MM.1S (cell line): ENCODE measurements around the gene RPS19BP1.

ENCODE experiments used
- DNase-seq: peaks from one replicate; pipeline ENCODE4 v3.0.0-alpha.2; 2015
- H2AFZ ChIP-seq: fragments of 300-600 bp; sonication (generic); 2 replicates; pipeline ENCODE4 v1.6.0; 2016; ENCODE audit warnings: antibody characterized with exemption, low read length
- H3F3A ChIP-seq: fragments of 300-600 bp; sonication (generic); 2 replicates; pipeline ENCODE4 v1.6.1; 2016; ENCODE audit warnings: mild to moderate bottlenecking, antibody characterized with exemption, low read length, moderate library complexity, mixed read lengths; ENCODE audit not compliant: insufficient read depth
- H3K27ac ChIP-seq: fragments of 300-600 bp; sonication (generic); 2 replicates; pipeline ENCODE4 v1.5.1; 2016; ENCODE audit warnings: mild to moderate bottlenecking, low read length
- H3K27me3 ChIP-seq: fragments of 300-600 bp; sonication (generic); replicated peaks from 2 replicates; pipeline ENCODE4 v1.6.0; 2016; ENCODE audit warnings: low read length; ENCODE audit not compliant: insufficient read depth
- H3K36me3 ChIP-seq: fragments of 300-600 bp; sonication (generic); replicated peaks from 2 replicates; pipeline ENCODE4 v1.6.1; 2016; ENCODE audit warnings: mild to moderate bottlenecking, low read length, mixed read lengths; ENCODE audit not compliant: insufficient read depth
- H3K4me1 ChIP-seq: fragments of 300-600 bp; sonication (generic); 2 replicates; pipeline ENCODE4 v1.6.1; 2016; ENCODE audit warnings: low read length, mixed read lengths
- H3K4me2 ChIP-seq: fragments of 300-600 bp; sonication (generic); 2 replicates; pipeline ENCODE4 v1.6.0; 2016; ENCODE audit warnings: low read depth, low read length
- H3K4me3 ChIP-seq: fragments of 300-600 bp; sonication (generic); 2 replicates; pipeline ENCODE4 v1.5.1; 2016; ENCODE audit warnings: low read length, mixed read lengths
- H3K79me2 ChIP-seq: fragments of 300-600 bp; sonication (generic); 2 replicates; pipeline ENCODE4 v1.6.1; 2016; ENCODE audit warnings: mixed run types, low read length, mixed read lengths
- H3K9ac ChIP-seq: fragments of 300-600 bp; sonication (generic); 2 replicates; pipeline ENCODE4 v1.6.1; 2016; ENCODE audit warnings: low read length, mixed read lengths
- H3K9me2 ChIP-seq: fragments of 300-600 bp; sonication (generic); replicated peaks from 2 replicates; pipeline ENCODE4 v1.6.1; 2016; ENCODE audit warnings: mild to moderate bottlenecking, low read length, mixed read lengths; ENCODE audit not compliant: insufficient read depth
- H3K9me3 ChIP-seq: fragments of 300-600 bp; sonication (generic); replicated peaks from 2 replicates; pipeline ENCODE4 v1.6.1; 2016; ENCODE audit warnings: mild to moderate bottlenecking, low read length, mixed read lengths; ENCODE audit not compliant: insufficient read depth
- H4K20me1 ChIP-seq: fragments of 300-600 bp; sonication (generic); 2 replicates; pipeline ENCODE4 v1.6.1; 2016; ENCODE audit warnings: mild to moderate bottlenecking, low read length, moderate library complexity, mixed read lengths; ENCODE audit not compliant: insufficient read depth
- CTCF ChIP-seq: fragments of 300-600 bp; sonication (generic); IDR thresholded peaks from 2 replicates; pipeline ENCODE4 v1.5.1; 2016; ENCODE audit warnings: antibody characterized with exemption, low read length, mixed read lengths
- EZH2 ChIP-seq: fragments of 300-600 bp; sonication (generic); optimal IDR thresholded peaks from 2 replicates; pipeline ENCODE3; 2017; ENCODE audit warnings: low read depth, mild to moderate bottlenecking, antibody characterized with exemption, low read length, mixed read lengths
- EZH2phosphoT487 ChIP-seq: fragments of 300-600 bp; sonication (generic); IDR thresholded peaks from 2 replicates; pipeline ENCODE4 v1.6.1; 2018; ENCODE audit warnings: antibody characterized with exemption, low read length

RPS19BP1 gene

GRCh38 chr22:39489094-39490068, 43.2 kb downstream of the RPS19BP1 start:
- Histone ChIP-seq H3K9me2 (no peaks in the 10 kb centered on the region), H2AFZ (no peak overlapping the region), H3K27me3 (no peaks in the 10 kb centered on the region), H3K4me1 (no peaks in the 10 kb centered on the region), H3K9ac (no peak overlapping the region), H3K27ac (no peak overlapping the region), H3K79me2 (peaks cover 38% of the 10 kb centered on the region), H3K9me3 (no peaks in the 10 kb centered on the region), H3K4me3 (no peak overlapping the region), H4K20me1 (no peaks in the 10 kb centered on the region; the same call in 1 of the 2 replicates), H3K36me3 (no peaks in the 10 kb centered on the region), H3K4me2 (no peak overlapping the region), H3F3A (0 out of 2 replicates have a peak, but pooled peaks cover 8% of the 10 kb centered on the region)
- no peak for TF ChIP-seq EZH2phosphoT487
- no peak for TF ChIP-seq EZH2
- no peak for TF ChIP-seq CTCF
- no peak for DNase-seq

DNA sequence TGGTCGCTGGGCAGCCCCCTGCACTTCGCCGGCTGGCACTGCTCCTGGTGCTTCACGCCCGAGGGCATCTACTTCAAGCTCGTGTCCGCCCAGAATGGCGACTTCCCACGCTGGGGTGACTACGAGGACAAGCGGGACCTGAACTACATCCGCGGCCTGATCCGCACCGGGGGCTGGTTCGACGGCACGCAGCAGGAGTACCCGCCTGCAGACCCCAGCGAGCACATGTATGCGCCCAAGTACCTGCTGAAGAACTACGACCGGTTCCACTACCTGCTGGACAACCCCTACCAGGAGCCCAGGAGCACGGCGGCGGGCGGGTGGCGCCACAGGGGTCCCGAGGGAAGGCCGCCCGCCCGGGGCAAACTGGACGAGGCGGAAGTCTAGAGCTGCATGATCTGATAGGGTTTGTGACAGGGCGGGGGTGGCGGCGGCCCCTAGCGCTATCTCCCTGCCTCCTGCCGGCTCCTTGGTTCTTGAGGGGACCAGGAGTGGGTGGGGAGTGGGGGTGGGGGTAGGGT, 43.9 kb downstream of the RPS19BP1 start:
- no peak for DNase-seq
- H3K9ac ChIP-seq: no peak overlapping the region
- no peaks in the 10 kb centered on the region for H3K36me3 ChIP-seq
- H3K4me3 ChIP-seq: no peak overlapping the region
- peaks cover 42% of the 10 kb centered on the region for H3K79me2 ChIP-seq
- H3F3A ChIP-seq: 0 out of 2 replicates have a peak, but pooled peaks cover 6% of the 10 kb centered on the region
- H4K20me1 ChIP-seq: no peaks in the 10 kb centered on the region; the same call in 1 of the 2 replicates
- H3K27me3 ChIP-seq: no peaks in the 10 kb centered on the region
- no peak overlapping the region for H3K4me2 ChIP-seq
- H3K4me1 ChIP-seq: no peaks in the 10 kb centered on the region
- H3K9me3 ChIP-seq: no peaks in the 10 kb centered on the region
- H2AFZ ChIP-seq: no peak overlapping the region
- no peak overlapping the region for H3K27ac ChIP-seq
- H3K9me2 ChIP-seq: no peaks in the 10 kb centered on the region
- TF ChIP-seq CTCF (no peak), EZH2 (no peak), EZH2phosphoT487 (no peak)

DNA sequence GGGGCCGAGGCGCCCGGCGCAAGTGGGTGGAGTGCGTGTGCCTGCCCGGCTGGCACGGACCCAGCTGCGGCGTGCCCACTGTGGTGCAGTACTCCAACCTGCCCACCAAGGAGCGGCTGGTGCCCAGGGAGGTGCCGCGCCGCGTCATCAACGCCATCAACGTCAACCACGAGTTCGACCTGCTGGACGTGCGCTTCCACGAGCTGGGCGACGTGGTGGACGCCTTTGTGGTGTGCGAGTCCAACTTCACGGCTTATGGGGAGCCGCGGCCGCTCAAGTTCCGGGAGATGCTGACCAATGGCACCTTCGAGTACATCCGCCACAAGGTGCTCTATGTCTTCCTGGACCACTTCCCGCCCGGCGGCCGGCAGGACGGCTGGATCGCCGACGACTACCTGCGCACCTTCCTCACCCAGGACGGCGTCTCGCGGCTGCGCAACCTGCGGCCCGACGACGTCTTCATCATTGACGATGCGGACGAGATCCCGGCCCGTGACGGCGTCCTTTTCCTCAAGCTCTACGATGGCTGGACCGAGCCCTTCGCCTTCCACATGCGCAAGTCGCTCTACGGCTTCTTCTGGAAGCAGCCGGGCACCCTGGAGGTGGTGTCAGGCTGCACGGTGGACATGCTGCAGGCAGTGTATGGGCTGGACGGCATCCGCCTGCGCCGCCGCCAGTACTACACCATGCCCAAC, 44.6 kb downstream of the RPS19BP1 start:
- peaks cover 45% of the 10 kb centered on the region for H3K79me2 ChIP-seq
- H3K4me1 ChIP-seq: no peaks in the 10 kb centered on the region
- 0 out of 2 replicates have a peak, but pooled peaks cover 5% of the 10 kb centered on the region for H3F3A ChIP-seq
- H2AFZ ChIP-seq: no peak overlapping the region
- H3K4me2 ChIP-seq: no peak overlapping the region
- H4K20me1 ChIP-seq: no peaks in the 10 kb centered on the region; the same call in 1 of the 2 replicates
- no peaks in the 10 kb centered on the region for H3K9me2 ChIP-seq
- no peaks in the 10 kb centered on the region for H3K27me3 ChIP-seq
- no peaks in the 10 kb centered on the region for H3K36me3 ChIP-seq
- no peak overlapping the region for H3K4me3 ChIP-seq
- TF ChIP-seq CTCF (no peak), EZH2phosphoT487 (no peak), EZH2 (no peak)
- DNase-seq: no peak
- no peaks in the 10 kb centered on the region for H3K9me3 ChIP-seq
- H3K27ac ChIP-seq: no peak overlapping the region
- no peak overlapping the region for H3K9ac ChIP-seq
